ENCODE results near the gene TNFSF10. TPM values are rescaled to one million over a fixed set of nuclear protein-coding genes. Genes with fewer than 3 reads are reported as not detected.

TNFSF10 gene
- total RNA-seq, 1 donor, result 1.1 TPM

DNA sequence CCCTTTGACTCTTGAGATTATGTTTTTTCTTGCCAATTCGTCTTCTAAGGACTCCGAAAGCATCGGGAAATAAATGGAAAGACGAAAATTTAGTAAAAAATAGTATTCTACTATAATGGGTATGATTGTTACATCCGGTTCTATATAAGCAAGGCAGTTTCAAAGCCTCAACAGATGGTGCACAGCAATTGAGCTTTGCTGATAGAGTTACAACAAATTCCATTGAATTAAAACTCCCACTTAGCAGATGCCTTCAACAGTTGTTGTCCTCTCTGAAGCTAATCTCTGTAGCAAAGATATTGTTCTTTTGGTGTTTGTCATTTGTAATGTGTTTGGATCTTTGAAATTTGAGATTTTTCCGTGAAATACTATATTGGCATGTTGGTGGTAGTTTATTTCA is 58.9 kb downstream of the TNFSF10 start:
- TF ChIP-seq, protein P1, sequence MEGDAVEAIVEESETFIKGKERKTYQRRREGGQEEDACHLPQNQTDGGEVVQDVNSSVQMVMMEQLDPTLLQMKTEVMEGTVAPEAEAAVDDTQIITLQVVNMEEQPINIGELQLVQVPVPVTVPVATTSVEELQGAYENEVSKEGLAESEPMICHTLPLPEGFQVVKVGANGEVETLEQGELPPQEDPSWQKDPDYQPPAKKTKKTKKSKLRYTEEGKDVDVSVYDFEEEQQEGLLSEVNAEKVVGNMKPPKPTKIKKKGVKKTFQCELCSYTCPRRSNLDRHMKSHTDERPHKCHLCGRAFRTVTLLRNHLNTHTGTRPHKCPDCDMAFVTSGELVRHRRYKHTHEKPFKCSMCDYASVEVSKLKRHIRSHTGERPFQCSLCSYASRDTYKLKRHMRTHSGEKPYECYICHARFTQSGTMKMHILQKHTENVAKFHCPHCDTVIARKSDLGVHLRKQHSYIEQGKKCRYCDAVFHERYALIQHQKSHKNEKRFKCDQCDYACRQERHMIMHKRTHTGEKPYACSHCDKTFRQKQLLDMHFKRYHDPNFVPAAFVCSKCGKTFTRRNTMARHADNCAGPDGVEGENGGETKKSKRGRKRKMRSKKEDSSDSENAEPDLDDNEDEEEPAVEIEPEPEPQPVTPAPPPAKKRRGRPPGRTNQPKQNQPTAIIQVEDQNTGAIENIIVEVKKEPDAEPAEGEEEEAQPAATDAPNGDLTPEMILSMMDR (IDR thresholded peaks at IDR 0.05; ENCODE audit: insufficient read depth, low read length), result no peak
- no peak for DNase-seq (ENCODE audit: low read depth)

DNA sequence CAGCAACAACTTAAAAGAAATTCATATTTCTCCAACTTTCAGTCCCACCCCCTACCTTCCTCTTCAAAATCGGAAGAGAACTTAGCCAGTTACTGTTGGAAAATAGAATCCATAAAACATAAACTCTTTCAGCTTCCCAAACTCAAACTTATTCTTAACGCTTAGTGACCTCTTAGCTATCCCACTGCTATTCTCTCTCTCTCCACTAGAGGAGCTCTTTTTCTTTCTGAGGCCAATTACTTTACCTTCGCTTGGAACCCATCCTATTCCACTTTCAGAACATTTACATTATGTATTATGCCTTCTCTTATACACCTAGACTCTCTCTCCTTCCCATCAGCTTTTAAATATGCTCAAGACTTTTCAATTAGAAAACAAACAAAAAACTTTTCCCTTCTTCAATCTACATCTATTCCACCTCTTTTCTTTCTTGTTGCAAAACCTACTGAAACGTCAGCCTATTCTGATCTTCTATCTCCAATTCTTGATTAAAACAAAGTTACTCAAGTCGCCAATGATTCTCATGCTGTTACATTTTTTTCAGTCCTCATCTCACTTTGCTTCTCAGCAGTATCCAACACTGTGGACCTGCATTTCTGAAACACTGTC is 61.6 kb downstream of the TNFSF10 start:
- TF ChIP-seq, protein P1 (IDR thresholded peaks at IDR 0.05; ENCODE audit: insufficient read depth, low read length), result peak; percentile 97
- H3K4me3 ChIP-seq (ENCODE audit: low read depth, low read length), result no peak overlapping the region
- peak; percentile 45 for DNase-seq (ENCODE audit: low read depth)

More for the DNA sequence above, 58.9 kb downstream of the TNFSF10 start:
- H3K4me3 ChIP-seq (ENCODE audit: low read depth, low read length), result no peak overlapping the region

DNA sequence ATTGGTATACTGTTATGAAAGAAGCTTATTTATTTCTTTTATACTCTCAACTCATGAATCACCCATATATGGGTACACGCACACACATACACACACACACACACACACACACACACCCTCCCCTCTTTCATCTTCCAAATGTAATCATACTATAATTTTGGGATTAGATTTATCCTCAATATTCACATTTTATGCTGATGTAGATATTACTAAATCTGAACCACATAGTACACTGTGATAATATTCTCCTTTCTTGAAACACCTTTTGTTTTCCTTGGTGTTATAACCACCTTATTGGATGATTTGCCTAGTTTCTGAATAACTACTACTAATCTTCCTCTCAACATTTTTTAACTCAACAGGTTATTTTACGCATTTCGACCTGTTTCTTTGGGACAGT is 66.8 kb downstream of the TNFSF10 start:
- TF ChIP-seq, protein P1 (IDR thresholded peaks at IDR 0.05; ENCODE audit: insufficient read depth, low read length), result no peak
- DNase-seq (ENCODE audit: low read depth), result no peak
- no peak overlapping the region for H3K4me3 ChIP-seq (ENCODE audit: low read depth, low read length)

Small RNA genes lying within 50 kb of the gene (small RNA-seq; reads per million reads assigned to genes)
- not detected for gene AC007919.1

Other genes starting within 250 kb of the TNFSF10 start
- not detected in 2 replicates for gene GHSR, start 75.0 kb downstream of the TNFSF10 start, total RNA-seq (ENCODE audit: low replicate concordance)
- gene NCEH1, start 187.6 kb upstream of the TNFSF10 start, total RNA-seq (ENCODE audit: low replicate concordance), result 5.7 and 21.1 TPM in 2 replicates
- gene ECT2, start 227.3 kb upstream of the TNFSF10 start, total RNA-seq (ENCODE audit: low replicate concordance), result 13.1 and 70.8 TPM in 2 replicates

Data from fibroblast of the aortic adventitia (primary cell).